ENCODE measurements around the gene INSR.

The INSR gene

DNA sequence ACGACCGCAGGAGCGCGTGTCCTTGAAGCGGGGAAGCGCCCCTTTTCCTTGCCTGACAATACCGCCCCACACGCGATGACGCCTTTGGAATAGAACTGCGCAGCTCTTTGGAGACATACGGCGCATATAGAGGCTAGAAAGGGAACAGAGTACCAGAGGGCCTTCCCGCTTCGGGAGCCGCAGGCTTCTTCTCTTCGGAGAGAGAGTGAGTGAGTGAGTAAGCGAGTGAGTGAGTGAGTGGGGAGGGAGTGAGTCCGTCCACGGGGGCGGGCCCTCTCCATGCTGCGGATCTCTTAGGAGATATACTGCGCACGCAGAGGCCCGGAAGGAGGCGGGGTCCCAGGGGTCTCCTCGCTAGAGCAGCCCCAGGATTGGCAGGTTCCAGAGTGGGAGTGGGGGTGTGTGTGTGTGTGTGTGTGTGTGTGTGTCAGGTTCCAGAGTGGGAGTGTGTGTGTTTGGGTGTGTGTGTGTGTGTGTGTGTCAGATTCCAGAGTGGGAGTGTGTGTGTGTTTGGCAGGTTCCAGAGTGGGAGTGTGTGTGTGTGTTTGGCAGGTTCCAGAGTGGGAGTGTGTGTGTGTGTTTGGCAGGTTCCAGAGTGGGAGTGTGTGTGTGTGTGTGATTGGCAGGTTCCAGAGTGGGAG, 97.0 kb downstream of the INSR start:
- DNase-seq (ENCODE audit: low read depth in 2 of 3, low spot score in 2 of 3), result peak; percentile 60 to 71 (median 69)

DNA sequence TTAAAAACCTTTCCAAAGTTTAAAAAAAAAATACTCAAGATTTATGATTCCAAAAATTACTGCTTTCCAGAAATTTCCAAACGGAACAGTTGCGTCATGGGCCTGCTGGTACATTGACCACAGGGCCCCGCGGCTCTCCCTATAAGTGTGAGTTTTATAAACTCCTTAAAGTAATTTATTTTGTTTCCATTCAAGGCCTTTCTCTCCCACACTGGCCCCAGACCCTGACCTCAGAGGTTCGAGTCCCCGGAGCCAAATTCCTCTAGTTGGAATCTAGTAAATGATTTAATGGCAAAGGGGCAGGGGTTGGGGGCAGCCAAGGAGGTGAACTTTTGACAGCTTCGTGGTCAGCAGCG, 97.5 kb downstream of the INSR start:
- DNase-seq (ENCODE audit: low read depth in 2 of 3, low spot score in 2 of 3), result no peak

- no peak for DNase-seq (ENCODE audit: low read depth in 2 of 3, low spot score in 2 of 3)
Observed at GRCh38 chr19:7195046-7195445, 99.2 kb downstream of the INSR start.

DNA sequence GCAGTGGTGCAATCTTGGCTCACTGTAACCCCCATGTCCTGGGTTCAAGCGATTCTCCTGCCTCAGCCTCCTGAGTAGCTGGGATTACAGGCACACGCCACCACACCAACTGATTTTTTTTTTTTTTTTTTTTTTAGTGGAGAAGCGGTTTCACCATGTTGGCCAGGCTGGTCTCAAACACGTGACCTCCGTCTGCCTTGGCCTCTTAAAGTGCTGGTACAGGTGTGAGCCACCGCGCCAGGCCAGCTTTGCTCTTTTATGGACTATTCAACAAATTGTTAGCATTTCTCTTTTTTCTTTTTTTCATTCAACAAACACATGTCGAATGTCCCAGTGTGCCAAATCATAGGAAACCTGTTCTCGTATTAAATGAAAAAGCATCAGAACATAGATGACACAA, 99.6 kb downstream of the INSR start:
- DNase-seq (ENCODE audit: low read depth in 2 of 3, low spot score in 2 of 3), result no peak

DNA sequence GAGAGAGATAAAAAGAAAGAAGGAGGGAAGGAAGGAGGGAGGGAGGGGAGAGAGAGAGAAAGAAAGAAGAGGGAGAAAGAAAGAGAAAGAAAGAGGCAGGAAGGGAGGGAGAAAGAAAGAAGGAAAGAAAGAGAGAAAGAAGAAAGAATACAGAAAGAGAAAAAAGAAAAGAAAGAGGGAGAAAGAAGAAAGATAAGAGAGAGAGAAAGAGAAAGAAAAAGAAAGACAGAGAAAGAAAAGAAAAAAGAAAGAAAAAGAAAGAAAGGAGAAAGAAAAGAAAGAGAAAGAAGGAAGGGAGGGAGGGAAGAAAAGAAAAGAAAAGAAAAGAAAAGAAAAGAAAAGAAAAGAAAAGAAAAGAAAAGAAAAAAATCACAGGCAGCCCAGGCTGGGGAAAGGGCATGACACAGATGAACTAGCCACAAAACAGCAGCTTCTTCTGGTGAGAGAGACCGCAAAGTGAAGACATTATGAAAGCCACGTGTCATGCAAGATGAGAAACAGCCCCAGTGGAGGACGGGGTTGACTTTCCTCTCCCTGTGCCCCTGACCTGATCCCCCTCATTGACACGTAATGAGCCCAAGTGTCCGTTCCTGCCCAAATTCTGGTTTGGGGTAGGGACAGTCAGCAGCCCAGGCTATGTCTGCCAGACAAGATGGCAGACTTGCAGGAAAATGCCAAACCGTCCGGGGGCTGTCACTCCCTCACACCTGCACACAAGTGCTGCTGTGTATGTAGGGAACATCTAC, 102.1 kb downstream of the INSR start:
- DNase-seq (ENCODE audit: low read depth in 2 of 3, low spot score in 2 of 3), result peak in 2 of 3 experiments; percentile 11 to 25

GRCh38 chr19:7188698-7189629, 105.2 kb downstream of the INSR start:
- no peak for DNase-seq (ENCODE audit: low read depth in 2 of 3, low spot score in 2 of 3)

- no peak for DNase-seq (ENCODE audit: low read depth in 2 of 3, low spot score in 2 of 3)
Observed at GRCh38 chr19:7187605-7188339, 106.4 kb downstream of the INSR start.

DNA sequence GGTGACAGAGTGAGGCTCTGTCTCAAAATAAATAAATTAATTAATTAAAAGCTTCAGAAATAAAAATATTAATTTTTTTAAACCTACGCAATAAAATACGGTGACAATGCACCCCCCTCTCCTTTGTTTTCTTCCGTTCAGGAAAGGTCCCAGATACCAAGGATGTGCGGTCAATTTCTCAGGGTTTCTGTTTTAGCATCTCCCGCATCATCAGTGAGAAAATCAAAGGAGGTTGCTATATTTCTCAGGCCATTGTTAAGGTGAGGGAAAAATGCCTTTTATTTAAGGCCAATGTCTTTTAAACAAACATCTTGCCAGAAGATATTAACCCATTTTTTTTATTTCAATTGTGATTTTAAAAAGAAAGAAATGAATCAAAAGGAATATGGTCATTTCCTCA, 111.7 kb downstream of the INSR start:
- no peak for DNase-seq (ENCODE audit: low read depth in 2 of 3, low spot score in 2 of 3)

DNA sequence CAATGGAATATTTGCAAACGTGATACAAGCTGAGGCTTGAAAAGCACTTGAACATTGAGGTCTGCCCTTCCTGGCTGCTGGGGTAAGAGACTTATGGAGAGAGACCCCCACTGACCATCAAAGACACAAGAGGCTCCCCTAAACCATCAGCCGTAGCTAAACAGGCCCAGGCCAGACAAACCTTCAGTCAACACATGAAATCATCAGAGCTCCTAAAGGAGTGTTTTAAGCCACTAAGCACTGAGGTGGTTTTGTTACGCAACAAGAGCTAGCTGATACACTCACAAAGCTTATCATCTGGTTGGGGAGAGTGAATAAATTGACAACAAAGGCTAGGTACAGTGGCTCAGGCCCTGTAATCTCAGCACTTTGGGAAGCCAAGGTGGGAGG, 114.3 kb downstream of the INSR start:
- DNase-seq (ENCODE audit: low read depth in 2 of 3, low spot score in 2 of 3), result no peak

GRCh38 chr19:7177926-7178325, 116.3 kb downstream of the INSR start:
- no peak for DNase-seq (ENCODE audit: low read depth in 2 of 3, low spot score in 2 of 3)

DNA sequence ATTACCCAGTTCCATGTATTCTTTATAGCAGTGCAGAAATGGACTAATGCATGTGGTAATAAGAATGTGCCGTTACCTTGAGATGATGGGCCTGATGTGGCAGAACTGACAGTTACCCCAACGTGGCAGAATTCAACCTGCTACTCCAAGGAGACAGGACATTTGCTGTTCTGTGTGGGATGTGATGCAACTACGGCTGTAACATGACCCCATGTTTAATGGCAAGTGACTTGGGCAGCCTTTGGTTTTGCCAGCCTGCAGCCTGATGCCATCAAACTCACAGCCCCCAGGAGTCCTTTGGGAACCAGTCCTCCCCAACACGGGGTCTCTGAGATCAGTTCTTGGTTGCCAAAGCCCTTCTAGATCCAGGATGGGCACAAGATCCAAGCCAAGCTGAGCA, 117.4 kb downstream of the INSR start:
- no peak for DNase-seq (ENCODE audit: low read depth in 2 of 3, low spot score in 2 of 3)

- DNase-seq (ENCODE audit: low read depth in 2 of 3, low spot score in 2 of 3), result no peak
Observed at GRCh38 chr19:7172794-7173193, 121.4 kb downstream of the INSR start.

- no peak for DNase-seq (ENCODE audit: low read depth in 2 of 3, low spot score in 2 of 3)
Observed at GRCh38 chr19:7170983-7171382, 123.2 kb downstream of the INSR start.

GRCh38 chr19:7168941-7169340, 125.3 kb downstream of the INSR start:
- DNase-seq (ENCODE audit: low read depth in 2 of 3, low spot score in 2 of 3), result no peak

DNA sequence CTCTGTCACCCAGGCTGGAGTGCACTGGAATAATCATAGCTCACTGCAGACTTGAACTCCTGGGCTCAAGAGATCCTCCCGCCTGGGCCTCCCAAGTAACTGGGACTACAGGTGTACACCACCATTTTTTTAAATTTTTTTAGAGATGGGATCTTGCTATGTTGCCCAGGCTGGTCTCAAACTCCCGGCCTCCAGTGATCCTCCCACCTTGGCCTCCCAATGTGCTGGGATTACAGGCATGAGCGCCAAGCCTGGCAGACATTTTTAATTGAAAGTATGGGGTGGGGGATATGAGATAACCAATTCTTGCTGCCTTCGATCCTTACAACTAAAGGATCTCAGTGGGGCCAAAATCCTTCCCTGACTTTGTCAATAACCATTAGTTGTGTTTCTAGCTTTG, 132.9 kb downstream of the INSR start:
- DNase-seq (ENCODE audit: low read depth in 2 of 3, low spot score in 2 of 3), result no peak

DNA sequence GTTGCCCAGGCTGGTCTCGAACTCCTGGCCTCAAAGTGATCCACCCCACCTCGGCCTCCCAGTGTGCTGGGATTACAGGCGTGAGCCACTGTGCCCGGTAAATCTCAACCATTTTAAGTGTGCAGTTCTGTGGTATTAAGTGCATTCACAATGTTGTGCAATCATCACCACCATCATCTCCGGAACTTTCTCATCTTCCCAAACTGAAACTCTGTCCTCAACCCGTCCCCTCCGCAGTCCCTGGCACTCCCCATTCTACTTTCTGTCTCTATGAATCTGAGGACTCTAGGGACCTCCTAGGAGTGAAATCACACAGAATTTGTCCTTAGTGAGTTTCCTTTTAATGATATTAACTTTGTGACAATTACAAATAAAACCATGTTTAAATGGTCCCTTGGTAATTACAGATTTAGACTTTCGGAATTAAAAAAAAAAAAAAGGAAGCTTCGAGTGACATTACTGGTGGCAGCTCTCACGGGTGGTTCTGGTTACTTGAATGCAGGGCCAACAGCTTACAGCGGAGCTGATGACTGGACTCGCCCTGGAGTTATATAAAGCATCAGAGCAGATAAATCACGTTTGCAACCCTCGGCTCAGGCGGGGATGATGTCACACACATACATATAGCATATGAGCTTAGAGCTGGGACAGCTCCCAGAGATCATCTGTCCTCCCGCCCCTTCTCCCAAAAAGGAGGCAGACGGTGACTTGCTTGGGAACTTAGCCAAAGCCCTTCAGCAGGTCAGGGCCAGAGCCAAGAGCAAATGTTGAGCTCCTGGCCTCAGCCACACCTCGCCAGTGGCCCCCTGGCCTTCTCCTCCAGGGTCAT, 134.9 kb downstream of the INSR start:
- DNase-seq (ENCODE audit: low read depth in 2 of 3, low spot score in 2 of 3), result no peak

DNA sequence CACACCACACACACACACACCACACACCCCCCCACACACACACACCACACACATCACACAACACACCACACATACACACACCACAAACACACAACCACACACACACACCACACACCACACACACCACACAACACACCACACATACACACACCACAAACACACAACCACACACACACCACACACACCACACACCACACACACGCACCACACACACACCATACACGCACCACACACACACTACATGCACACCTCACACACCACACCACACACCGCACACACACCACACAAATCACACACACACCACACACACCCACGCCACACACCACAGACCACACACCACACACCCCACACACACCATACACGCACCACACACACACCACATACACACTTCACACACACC, 141.2 kb downstream of the INSR start:
- DNase-seq (ENCODE audit: low read depth in 2 of 3, low spot score in 2 of 3), result no peak

GRCh38 chr19:7152568-7152967, 141.6 kb downstream of the INSR start:
- DNase-seq (ENCODE audit: low read depth in 2 of 3, low spot score in 2 of 3), result no peak

- no peak for DNase-seq (ENCODE audit: low read depth in 2 of 3, low spot score in 2 of 3)
Observed at GRCh38 chr19:7149956-7150705, 144.1 kb downstream of the INSR start.
